Neural cell (in vitro differentiated cells): ENCODE measurements around the gene GAS1.

ENCODE experiments used
- CTCF ChIP-seq: fragments of 450-650 bp; IDR thresholded peaks from 2 replicates; pipeline ENCODE4 v1.5.1; 2014; ENCODE audit warnings: antibody characterized with exemption, mild to moderate bottlenecking, moderate library complexity; ENCODE audit not compliant: poor library complexity, severe bottlenecking
- EP300 ChIP-seq: fragments of 450-650 bp; conservative IDR thresholded peaks from 2 replicates; pipeline ENCODE4 v1.6.1; 2014; ENCODE audit warnings: antibody characterized with exemption, mild to moderate bottlenecking, moderate library complexity; ENCODE audit not compliant: poor library complexity, severe bottlenecking
- EZH2 ChIP-seq: fragments of 200-600, 300-800 bp; shearing (Covaris generic), sonication (generic); IDR thresholded peaks from 2 replicates; pipeline ENCODE4 v1.6.1; 2014; ENCODE audit warnings: antibody characterized with exemption, low read length, borderline replicate concordance, mild to moderate bottlenecking; ENCODE audit not compliant: insufficient read depth, poor library complexity, severe bottlenecking
- MXI1 ChIP-seq: fragments of 450-650 bp; conservative IDR thresholded peaks from 2 replicates; pipeline ENCODE4 v1.6.1; 2014; ENCODE audit warnings: antibody characterized with exemption, mild to moderate bottlenecking; ENCODE audit not compliant: poor library complexity, severe bottlenecking
- POLR2AphosphoS5 ChIP-seq: IDR thresholded peaks from 2 replicates; pipeline ENCODE4 v1.6.1; 2012
- RAD21 ChIP-seq: fragments of 450-650 bp; conservative IDR thresholded peaks from 2 replicates; pipeline ENCODE4 v1.6.1; 2014; ENCODE audit warnings: antibody characterized with exemption, mild to moderate bottlenecking, moderate library complexity
- SMC3 ChIP-seq: fragments of 450-650 bp; conservative IDR thresholded peaks from 2 replicates; pipeline ENCODE4 v1.6.1; 2014; ENCODE audit warnings: antibody characterized with exemption, mild to moderate bottlenecking, moderate library complexity; ENCODE audit not compliant: poor library complexity
- TAF1 ChIP-seq: IDR thresholded peaks from 2 replicates; pipeline ENCODE4 v1.6.1; 2012; ENCODE audit warnings: low read depth
- TF ChIP-seq, protein P1 (sequence below): IDR thresholded peaks from 2 replicates; pipeline ENCODE4 v1.6.1; 2012; ENCODE audit warnings: borderline replicate concordance

DNA sequence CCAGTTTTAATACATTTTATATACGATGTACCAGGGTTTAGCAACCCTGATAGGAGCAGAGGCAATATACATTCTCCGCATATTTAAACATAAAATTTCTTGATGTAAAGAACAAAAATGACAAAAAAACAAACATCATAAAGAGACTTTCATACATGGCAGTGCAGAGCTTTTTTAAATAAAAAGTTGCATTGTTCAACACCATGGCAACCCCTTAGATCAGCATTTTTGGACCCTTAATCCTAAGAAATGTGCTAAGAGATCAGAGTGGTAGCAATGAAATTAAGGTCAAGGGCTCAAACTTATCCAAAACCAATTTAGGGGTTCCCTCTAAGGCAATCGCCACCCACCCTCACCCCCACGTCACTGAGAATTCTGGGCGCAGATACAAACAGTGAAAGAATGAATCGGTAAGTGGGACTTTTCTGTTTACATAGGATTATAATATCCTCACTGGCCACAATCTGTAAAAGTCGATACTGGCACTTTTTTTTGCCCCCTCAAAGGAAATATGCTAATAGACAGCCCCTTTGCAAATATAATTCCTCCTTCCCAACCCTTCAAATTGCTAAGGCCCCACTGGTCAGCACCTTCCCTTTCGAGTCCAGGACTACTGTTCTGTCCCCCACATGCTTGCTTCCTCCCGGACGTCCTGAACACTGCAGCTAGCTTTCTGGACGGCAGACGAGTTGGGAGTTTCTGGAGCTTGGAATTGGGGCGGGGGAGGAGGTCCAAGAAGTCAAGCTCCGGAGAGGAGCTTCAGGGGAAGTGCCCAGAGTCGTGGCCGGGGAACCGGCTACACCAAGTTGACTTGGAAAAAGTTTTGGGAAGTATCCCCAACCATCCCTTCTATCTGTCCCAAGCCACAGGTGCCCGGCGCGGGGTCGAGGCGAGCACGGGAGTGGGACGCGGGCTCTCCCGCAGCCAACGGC, 2.2 kb downstream of the GAS1 start:
- TF ChIP-seq CTCF: no peak
- no peak for TF ChIP-seq EZH2
- no peak for TF ChIP-seq POLR2AphosphoS5
- TF ChIP-seq EP300: no peak
- TF ChIP-seq TAF1: no peak
- TF ChIP-seq, protein P1, sequence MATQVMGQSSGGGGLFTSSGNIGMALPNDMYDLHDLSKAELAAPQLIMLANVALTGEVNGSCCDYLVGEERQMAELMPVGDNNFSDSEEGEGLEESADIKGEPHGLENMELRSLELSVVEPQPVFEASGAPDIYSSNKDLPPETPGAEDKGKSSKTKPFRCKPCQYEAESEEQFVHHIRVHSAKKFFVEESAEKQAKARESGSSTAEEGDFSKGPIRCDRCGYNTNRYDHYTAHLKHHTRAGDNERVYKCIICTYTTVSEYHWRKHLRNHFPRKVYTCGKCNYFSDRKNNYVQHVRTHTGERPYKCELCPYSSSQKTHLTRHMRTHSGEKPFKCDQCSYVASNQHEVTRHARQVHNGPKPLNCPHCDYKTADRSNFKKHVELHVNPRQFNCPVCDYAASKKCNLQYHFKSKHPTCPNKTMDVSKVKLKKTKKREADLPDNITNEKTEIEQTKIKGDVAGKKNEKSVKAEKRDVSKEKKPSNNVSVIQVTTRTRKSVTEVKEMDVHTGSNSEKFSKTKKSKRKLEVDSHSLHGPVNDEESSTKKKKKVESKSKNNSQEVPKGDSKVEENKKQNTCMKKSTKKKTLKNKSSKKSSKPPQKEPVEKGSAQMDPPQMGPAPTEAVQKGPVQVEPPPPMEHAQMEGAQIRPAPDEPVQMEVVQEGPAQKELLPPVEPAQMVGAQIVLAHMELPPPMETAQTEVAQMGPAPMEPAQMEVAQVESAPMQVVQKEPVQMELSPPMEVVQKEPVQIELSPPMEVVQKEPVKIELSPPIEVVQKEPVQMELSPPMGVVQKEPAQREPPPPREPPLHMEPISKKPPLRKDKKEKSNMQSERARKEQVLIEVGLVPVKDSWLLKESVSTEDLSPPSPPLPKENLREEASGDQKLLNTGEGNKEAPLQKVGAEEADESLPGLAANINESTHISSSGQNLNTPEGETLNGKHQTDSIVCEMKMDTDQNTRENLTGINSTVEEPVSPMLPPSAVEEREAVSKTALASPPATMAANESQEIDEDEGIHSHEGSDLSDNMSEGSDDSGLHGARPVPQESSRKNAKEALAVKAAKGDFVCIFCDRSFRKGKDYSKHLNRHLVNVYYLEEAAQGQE: no peak
- TF ChIP-seq RAD21: no peak
- no peak for TF ChIP-seq MXI1
- TF ChIP-seq SMC3: no peak
